HG02571 (cell line): ENCODE results near the gene TMEM267.
"Not testable (repeated sequence)": the region's sequence is repeated elsewhere in the genome, so short reads cannot be mapped to it uniquely, and the experiment has no call there.

ENCODE experiments used
- ATAC-seq: cut with Tn5 transposase; IDR thresholded peaks from one replicate; pipeline ENCODE4 v1.9.1; 2021; ENCODE audit warnings: mild to moderate bottlenecking, moderate library complexity; ENCODE audit not compliant: unreplicated experiment

The TMEM267 gene

GRCh38 chr5:43461066-43461465, 22.6 kb downstream of the TMEM267 start:
- no peak for ATAC-seq

DNA sequence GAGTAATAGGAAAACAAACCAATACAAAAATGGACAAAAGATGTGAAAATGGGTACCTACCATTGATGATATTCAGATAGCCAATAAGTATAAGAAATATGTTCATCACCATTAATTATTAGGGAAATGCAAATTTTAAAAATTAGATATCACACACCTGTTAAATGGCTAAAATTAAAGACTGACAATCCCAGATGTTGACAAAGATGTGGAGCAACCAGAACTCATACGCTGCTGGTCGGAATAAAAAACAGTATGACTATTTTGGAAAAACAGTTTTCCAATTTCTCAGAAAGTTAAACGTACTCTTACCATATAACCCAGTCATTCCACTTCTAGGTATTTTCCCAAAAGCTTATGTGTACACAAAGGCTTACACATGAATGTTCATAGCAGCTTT, 27.1 kb downstream of the TMEM267 start:
- no peak for ATAC-seq

DNA sequence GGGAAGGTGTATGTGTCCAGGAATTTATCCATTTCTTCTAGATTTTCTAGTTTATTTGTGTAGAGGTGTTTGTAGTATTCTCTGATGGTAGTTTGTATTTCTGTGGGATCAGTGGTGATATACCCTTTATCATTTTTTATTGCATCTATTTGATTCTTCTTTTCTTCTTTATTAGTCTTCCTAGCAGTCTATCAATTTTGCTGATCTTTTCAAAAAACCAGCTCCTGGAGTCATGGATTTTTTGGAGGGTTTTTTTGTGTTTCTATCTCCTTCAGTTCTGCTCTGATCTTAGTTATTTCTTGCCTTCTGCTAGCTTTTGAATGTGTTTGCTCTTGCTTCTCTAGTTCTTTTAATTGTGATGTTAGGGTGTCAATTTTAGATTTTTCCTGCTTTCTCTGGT, 42.1 kb downstream of the TMEM267 start:
- not testable (repeated sequence) for ATAC-seq

DNA sequence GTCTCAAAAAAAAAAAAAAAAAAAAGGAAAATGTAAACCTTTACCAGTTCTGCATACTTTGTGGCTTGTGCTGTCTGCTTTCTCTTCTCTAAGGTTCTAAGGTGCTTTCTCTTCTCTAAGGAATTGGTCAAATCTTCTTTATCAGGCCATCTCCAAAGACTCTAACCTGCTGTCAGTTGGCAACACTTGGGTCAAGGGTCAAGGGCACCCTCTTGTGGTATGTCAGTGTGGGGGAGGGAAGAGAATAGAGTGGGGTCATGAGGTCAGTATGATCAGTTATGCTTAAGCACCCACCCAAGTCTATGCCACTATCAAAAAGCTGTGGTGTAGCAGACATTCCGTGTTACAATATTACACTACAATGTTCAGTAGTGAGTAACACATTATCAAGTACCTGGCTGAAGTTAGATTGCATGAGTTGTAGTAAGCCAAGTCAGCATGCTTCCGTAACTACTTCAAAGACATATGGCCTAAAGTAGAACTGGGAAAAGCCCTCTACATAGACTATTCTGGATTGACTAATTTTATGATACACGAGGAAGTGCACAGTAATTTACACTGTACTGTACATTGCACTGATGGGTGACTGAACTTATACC, 46.5 kb downstream of the TMEM267 start:
- no peak for ATAC-seq

DNA sequence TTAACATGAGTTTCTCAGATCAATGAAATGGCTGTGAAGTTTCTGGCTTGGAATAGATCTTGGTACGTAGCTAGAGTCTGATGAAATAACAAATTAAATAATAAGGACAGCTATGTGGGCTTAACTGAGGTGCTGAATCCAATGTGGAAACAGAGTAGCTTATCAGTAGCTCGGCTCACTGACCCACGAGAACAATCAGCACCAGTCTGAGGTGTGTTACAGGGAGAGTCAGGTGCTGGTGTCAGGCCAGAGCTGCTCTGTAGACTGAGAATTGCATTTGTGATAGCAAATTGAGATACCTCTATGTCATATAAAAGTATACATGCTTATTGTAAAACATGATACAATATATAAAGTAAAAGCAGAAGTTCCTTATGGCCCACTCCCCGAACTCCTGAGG, 50.3 kb downstream of the TMEM267 start:
- no peak for ATAC-seq

DNA sequence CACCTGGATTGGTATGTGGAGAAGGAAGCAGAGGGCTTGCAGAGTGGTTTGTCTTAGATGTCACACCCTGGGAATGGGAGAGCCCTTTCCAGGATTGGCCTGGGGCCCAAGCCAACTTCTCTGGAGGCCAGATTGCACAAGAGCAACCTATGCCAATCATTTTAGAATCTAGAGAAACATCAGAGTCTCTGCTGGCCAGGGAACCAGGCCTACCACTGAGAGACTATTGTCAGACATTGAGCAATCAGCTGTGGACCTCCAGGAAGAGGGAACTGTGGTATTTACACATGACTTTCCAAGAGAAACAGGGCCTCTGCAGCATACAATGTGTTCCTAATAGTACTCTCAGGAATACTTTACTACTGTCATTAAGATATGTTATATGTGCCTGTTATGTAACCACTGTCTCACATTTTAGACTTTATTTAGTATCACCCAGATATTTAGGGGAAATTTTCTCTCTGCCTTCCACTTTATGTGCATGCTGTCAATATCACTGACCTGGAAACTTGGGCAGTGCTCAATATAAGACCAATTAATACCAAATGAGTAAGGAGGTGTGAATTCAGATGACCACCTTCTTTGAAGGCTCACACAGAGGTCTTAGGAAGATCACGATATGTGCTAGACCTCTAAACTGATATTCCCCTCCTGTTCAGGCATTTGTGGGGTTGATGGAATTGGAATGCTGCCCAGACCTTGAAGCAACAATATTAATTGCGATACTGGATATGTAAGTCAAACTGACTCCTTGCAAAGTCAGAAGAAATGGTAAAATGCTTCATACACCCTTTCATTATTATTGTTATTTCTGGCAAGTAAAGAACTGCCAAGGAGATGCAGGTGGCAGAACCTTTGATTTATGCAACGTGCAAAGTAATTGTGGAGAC, 50.9 kb downstream of the TMEM267 start:
- ATAC-seq, result no peak

GRCh38 chr5:43429706-43430105, 54.0 kb downstream of the TMEM267 start:
- no peak for ATAC-seq

DNA sequence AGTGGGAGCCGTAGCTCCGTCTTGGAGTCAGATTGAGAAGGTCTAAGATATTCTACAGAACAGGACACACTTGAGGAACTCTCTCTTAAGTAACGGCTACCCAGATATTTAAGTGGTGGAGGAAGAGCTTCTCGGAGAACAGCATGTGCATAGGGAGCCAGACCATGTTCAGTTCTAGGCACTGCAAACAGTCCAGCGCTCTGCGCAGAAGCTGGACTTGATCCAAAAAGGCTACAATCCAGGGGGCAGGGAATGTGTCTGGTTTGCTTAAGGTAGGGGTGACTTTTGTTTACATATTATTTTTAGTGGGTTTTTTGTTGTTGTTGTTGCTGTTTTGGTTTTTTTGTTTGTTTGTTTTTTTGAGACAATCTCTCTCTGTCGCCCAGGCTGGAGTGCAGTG, 54.6 kb downstream of the TMEM267 start:
- ATAC-seq, result no peak

- no peak for ATAC-seq
These were observed 56.4 kb downstream of the TMEM267 start for GRCh38 chr5:43427306-43427705.

GRCh38 chr5:43425983-43426382, 57.7 kb downstream of the TMEM267 start:
- ATAC-seq, result no peak

DNA sequence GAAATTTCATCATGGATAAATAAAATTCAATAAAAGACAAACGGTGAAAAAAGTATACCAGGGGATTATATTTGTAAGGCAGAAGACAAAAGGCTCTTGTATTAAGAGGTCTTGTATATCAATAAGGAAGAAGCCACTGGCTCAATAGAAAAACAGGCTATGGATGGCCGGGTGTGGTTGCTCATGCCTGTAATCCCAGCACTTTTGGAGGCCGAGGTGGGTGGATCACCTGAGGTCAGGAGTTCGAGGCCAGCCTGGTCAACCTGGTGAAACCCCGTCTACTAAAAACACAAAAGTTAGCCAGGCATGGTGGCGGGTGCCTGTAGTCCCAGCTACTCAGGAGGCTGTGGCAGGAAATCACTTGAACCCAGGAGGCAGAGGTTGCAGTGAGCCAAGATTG, 60.6 kb downstream of the TMEM267 start:
- ATAC-seq, result not testable (repeated sequence)

DNA sequence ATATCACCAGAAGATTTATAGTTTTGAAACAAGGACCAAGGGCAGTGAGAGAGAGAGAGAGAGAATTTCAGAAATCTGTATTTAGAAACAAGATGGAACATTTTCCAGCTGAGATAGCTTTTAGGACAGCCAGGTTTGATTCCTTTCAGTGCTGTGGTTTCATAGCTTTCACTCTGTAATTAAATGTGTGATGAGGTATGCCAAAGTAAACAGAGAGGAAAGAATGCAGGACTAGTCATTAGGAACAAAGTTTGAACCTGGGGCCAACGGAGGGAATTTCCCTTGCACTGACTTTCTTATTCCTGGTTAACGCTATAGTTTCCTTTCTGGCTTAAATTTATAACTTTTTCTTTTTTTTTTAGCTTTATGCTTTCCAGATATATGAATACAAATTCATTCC, 61.5 kb downstream of the TMEM267 start:
- no peak for ATAC-seq

DNA sequence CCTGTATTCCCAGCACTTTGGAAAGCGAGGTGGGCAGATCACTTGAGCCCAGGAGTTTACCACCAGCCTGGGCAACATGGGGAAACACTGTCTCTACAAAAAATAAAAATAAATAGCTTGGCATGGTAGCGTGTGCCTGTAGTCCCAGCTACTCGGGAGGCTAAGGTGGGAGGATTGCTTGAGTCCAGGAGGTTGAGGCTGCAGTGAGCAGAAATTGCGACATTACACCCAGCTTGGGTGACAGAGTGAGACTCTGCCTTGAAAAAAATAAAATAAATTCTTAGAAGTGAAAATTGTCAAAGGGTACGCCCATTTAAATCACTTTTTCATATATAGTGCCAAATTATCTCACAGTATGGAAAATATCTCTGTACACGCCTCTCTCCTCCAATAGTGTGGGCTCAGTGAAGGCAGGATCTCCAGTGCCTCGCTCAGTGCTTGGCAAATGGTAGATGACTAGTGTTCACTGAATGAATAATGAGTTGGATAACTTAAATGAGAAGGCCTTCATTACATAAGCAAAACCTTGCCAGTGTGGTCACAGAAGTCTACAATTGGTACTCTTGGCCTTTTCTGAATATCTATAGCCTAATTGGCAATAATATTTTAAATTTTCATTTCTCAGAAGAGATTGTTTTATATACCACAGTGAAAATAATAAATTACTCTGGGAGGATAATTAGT, 62.1 kb downstream of the TMEM267 start:
- ATAC-seq, result no peak

DNA sequence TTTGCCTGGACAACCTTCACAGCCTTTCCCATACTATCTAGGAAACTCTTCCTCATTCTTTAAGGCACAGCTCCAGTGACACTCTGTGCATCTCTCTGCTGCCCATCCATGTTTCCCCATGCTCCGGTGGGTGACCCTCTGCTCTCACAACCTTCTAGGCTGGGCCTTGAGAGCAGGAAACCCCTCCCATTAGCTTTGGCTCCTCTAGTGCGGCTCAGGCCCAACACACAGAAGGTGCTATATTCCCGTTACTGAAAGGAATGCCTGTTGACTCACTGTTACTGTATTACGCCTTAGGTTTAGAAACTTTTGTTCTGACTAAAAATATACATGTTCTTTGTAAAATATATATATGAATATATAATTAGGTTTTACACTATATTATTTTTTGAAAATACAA, 63.4 kb downstream of the TMEM267 start:
- no peak for ATAC-seq

DNA sequence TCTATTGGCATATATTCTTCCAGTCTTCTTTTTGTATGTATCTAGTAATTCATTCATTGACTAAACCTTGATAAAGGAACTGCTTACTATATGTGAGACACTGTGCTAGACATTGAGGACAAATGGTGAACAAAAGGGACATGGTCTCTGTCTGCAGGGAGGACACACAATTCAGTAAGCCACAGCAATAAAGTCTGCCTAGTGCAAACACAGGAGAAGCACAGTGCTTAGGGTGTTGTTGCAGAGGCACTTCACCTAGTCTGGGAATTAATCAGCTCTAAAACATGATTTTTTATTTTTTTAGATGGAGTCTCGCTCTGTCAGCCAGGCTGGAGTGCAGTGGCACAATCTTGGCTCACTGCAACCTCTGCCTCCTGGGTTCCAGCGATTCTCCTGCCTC, 65.1 kb downstream of the TMEM267 start:
- no peak for ATAC-seq

DNA sequence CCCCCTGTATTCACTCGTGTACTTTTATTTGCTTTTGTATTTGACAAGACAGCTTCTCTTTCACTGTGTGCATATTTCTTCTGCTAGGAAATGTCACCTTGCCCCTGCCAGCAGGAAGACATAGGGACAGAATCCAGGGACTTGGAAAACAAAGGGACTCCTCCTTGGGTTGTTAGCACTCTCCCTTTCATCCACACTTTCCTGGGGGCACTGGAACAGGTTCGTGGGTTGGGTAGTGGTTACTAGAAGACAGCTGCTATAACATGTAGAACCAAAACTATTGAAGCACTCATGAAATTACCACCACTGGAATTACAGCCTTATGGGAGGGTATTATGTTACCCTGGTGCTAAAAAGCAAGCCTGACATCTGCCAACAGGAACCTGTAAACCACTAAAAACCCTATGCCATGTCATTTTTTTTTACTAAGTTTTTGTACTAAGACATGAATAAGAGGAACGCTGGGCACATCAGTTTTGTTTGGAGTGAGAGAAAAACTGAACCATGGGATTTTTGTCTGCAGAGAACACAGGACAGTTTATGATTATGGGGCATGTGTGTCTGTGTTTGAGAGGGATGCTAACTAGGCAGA, 66.8 kb downstream of the TMEM267 start:
- ATAC-seq, result no peak

DNA sequence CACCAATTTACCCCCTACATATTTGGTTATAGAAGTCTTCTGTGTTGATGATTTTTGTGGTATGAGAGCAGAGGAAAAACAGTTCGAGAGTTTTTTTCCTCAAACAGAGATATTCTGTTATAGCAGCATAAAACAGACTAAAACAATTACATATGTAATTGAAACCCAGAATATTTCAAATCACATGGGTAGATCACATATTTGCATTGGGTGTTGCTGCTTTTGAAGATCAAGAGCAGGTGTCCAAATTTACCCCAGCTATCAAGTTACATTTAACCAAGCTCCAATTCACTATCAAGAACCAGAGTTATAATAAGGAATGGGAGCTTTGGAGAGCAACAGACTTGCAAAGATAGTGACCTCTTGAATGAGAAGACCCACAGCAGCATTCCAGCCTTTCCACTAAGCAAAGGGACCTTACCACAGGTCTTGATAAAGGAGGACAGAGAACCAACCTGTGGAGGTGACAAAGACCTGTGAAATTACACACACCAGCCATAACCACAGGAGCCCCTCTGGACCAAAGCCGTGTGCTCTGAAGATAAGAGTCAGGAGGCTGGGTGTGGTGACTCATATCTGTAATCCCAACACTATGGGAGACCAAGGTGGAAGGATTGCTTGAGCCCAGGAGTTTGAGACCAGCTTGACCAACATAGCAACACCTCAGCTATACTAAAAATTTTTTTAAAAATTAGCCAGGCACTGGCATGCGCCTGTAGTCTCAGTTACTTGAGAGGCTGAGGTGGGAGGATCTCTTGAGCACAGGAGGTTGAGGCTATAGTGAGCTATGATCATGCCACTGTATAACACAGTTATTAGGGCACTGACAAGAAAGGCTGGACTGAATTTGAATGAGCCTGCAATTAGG, 67.5 kb downstream of the TMEM267 start:
- ATAC-seq, result no peak

- no peak for ATAC-seq
These were observed 69.7 kb downstream of the TMEM267 start for GRCh38 chr5:43413966-43414365.

DNA sequence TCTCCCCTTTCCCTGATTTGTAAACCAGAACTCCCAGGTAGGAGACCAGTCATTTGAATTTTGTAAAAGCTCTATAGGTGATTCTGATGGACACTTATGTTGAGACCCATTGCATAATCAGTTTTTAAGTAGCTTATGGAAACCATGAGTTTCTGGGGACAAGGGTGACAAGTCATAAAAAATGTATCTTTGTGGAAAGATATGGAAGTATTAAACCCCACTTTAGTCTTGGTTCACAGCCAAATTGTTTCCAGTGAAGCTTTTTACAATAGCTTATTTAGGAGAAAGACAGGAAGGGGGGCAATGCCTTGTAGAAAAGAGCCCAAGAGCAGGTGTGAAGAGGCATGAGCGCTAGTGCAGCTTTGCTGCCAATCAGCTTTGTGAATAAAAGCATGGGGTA, 71.0 kb downstream of the TMEM267 start:
- ATAC-seq, result no peak

DNA sequence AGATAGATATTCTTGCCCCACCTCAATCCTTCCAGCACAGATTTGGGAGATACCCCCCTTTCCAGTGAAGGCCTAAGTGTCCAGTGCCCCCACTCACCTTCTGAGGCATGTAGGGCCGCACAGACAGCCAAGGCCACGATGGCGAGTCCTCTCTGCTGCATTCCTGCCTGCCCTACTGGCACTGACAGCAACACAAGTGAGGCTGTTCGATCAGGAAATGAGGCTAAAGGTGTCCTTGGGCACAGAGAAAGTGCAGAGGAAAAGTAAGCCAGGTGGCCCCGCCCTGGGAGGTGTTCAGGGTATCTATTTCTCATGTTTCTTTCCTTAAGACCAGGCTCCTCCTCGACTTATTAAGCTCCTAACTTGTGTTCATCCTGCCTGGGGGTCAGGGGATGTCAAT, 71.5 kb downstream of the TMEM267 start, which contains the start of gene CCL28:
Gene CCL28, minus strand, starts transcription at position 236 of the 400 bp plus-strand sequence. Its CDS starts 75 bp downstream, at position 161.
- ATAC-seq, result no peak
